HG03108 (cell line): Measurements from ENCODE around the gene HELZ.
"Not testable (repeated sequence)": the region's sequence is repeated elsewhere in the genome, so short reads cannot be mapped to it uniquely, and the experiment has no call there.

ENCODE experiments used
- ATAC-seq: cut with Tn5 transposase; IDR thresholded peaks from one replicate; pipeline ENCODE4 v1.9.1; 2021; ENCODE audit warnings: moderate library complexity; ENCODE audit not compliant: unreplicated experiment

Gene HELZ

GRCh38 chr17:67055041-67055443 lies 190.0 kb downstream of the HELZ start:
- ATAC-seq = no peak

GRCh38 chr17:67054608-67055007 lies 190.4 kb downstream of the HELZ start:
- no peak for ATAC-seq

GRCh38 chr17:67054011-67054591 lies 190.9 kb downstream of the HELZ start:
- ATAC-seq = no peak

GRCh38 chr17:67053438-67054000 lies 191.5 kb downstream of the HELZ start:
- ATAC-seq = no peak

GRCh38 chr17:67052720-67053437 lies 192.1 kb downstream of the HELZ start:
- ATAC-seq = no peak

GRCh38 chr17:67051837-67052236 lies 193.2 kb downstream of the HELZ start:
- no peak for ATAC-seq

- ATAC-seq = no peak
Observed at GRCh38 chr17:67051155-67051538, 193.8 kb downstream of the HELZ start.

- no peak for ATAC-seq
Observed at GRCh38 chr17:67050471-67051154, 194.4 kb downstream of the HELZ start.

GRCh38 chr17:67050066-67050465 lies 194.9 kb downstream of the HELZ start:
- ATAC-seq = no peak

GRCh38 chr17:67049025-67049739 lies 195.8 kb downstream of the HELZ start:
- ATAC-seq = no peak

- ATAC-seq = no peak
Observed at GRCh38 chr17:67047382-67047781, 197.6 kb downstream of the HELZ start.

GRCh38 chr17:67046398-67046797 lies 198.6 kb downstream of the HELZ start:
- no peak for ATAC-seq

GRCh38 chr17:67044940-67045339 lies 200.1 kb downstream of the HELZ start:
- no peak for ATAC-seq

- no peak for ATAC-seq
Observed at GRCh38 chr17:67044016-67044772, 200.8 kb downstream of the HELZ start, which contains the start of gene CACNG1. Gene CACNG1, plus strand, starts transcription at chr17:67044554. Its CDS starts 107 bp downstream, at chr17:67044661.

- no peak for ATAC-seq
Observed at GRCh38 chr17:67043283-67043682, 201.7 kb downstream of the HELZ start.

GRCh38 chr17:67041941-67042899 lies 202.8 kb downstream of the HELZ start:
- no peak for ATAC-seq

GRCh38 chr17:67041531-67041930 lies 203.5 kb downstream of the HELZ start:
- ATAC-seq = no peak

GRCh38 chr17:67041119-67041518 lies 203.9 kb downstream of the HELZ start:
- ATAC-seq = not testable (repeated sequence)

- ATAC-seq = no peak
Observed at GRCh38 chr17:67040652-67041051, 204.3 kb downstream of the HELZ start.
